Peyer's patch (tissue), 4 donors: Measurements from ENCODE around the gene TMEM19.

Source experiments
- CTCF ChIP-seq, 6 experiments: fragments of 450-650 bp in 4 of 6; fragments of 200-600 bp in 2 of 6; sonication (generic) in 1 of 6; IDR thresholded peaks; one replicate each; pipeline ENCODE4 v1.5.1; 2017 to 2019; ENCODE audit warnings: antibody characterized with exemption in 6 of 6, mild to moderate bottlenecking in 3 of 6, moderate library complexity in 1 of 6
- POLR2A ChIP-seq, 2 donors: fragments of 450-650 bp; IDR thresholded peaks; one replicate each; pipeline ENCODE4 v1.5.1; 2017; ENCODE audit warnings: antibody characterized with exemption in 2 of 2, mild to moderate bottlenecking in 2 of 2, moderate library complexity in 2 of 2

DNA sequence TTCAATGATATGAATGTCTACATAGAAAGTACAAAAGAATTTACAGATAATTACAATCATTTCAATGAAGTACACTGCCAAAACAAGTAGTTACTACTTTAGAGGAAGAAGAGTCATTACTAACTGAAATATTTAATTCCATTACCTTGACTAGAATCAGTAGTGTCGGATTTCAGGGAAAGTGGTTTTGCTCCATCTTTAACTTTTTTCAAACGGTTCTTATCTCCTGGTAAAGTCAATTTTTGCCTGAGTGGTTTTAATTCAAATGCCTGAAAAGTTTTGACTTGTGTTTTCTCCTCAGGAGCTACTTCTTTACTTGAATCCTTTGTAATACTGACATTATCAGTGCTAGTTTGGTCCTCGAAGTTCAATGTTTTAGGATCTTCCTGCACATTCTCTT, 29.1 kb upstream of the TMEM19 start:
- no peak for TF ChIP-seq CTCF (IDR thresholded peaks at IDR 0.05)
- TF ChIP-seq POLR2A (IDR thresholded peaks at IDR 0.05): no peak
